Cerebellar cortex (tissue), 1 donor: ENCODE results near the gene KRTAP4-6.
"Not testable (repeated sequence)": the region's sequence is repeated elsewhere in the genome, so short reads cannot be mapped to it uniquely, and the experiment has no call there.

Source experiments
- DNase-seq: peaks from one replicate; pipeline ENCODE4 v3.0.0-alpha.2; 2015; ENCODE audit warnings: low spot score

KRTAP4-6 gene

DNA sequence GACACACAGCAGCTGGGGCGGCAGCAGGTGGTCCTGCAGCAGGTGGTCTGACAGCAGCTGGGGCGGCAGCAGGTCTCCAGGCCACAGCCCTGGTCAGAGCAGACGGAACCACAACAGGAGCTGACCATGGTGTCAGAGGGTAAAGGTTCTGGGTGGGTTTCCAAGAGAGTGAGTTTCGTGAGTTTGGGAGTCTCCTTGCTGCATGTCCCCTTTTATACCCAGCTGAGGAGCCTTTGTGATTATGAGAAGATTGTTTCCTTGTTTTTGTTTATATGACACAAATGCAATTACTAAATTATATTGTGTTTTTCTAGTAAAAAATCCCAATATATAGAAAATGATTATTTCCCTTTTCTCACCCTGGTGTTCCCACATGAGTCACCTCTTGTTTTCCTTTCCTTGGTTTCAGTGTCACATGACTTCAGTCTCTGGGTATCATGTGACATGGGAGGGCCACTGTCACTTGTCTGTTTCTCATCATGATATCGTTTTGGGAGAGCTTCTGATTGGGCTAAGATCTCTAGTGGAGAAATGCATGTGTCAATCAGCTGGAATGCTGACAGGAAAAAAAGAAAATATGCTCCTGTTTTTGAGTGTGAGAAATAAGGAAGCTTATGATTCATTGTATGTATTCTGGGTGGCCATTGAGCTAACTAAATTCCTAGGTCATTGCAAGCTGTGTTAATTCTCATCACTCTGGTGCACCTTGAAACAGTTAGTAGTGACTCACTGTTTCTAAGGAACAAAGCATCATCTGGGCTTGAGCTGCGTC lies at the start of gene KRTAP4-6:
KRTAP4-6 (minus strand) TSS at position 185 of the 772 bp plus-strand sequence; CDS start at position 128, 57 bp downstream.
- DNase-seq: no peak

GRCh38 chr17:41189837-41190318 lies 49.5 kb upstream of the KRTAP4-6 start, which contains the start of gene KRTAP9-1:
Gene KRTAP9-1, plus strand, starts transcription at chr17:41189887. Its CDS starts 0 bp downstream, at chr17:41189887.
- not testable (repeated sequence) for DNase-seq

GRCh38 chr17:41186872-41187271 lies 46.5 kb upstream of the KRTAP4-6 start:
- no peak for DNase-seq

- no peak for DNase-seq
Measured at GRCh38 chr17:41185001-41185400, 44.7 kb upstream of the KRTAP4-6 start.

GRCh38 chr17:41184480-41184961 lies 44.2 kb upstream of the KRTAP4-6 start, which contains the start of gene KRTAP4-1:
Gene KRTAP4-1, minus strand, starts transcription at chr17:41184911. Its CDS starts 57 bp downstream, at chr17:41184854.
- no peak for DNase-seq

DNA sequence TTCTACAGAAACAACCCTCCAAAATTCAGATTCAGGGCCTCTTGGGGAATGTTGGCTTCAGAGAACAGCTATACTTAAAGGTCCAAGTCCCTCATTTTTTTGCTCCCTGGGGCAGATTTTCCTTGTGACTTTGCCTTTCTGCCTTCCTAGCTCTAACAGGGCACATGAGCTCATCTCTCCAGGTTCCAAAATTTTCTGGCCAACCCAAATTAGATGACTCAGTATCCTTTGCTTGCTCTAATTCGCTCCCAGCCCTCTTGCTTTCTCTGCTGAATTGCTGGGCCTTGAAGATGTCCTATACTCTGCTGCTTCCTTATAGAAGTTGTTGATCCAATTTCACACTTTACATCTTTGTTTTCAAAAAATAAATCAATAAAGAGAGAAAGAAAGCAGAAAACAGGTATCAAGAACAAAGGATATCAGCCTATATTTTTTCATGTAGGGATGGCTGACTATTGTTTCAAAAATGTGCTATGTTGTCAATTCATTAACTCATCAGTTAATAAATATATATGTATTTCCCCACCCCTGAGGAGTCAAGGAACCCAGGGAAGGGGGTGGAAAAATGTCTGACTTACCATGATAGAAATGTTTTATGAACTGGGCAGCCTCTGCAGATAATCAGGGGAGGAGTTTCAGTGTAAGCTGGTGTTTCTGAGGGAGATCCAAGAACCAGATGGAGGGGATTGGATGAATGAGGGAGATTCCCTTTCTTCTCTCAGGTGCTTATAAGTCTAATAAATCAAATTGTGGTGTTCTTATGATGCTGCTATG lies 38.7 kb upstream of the KRTAP4-6 start:
- DNase-seq: no peak

DNA sequence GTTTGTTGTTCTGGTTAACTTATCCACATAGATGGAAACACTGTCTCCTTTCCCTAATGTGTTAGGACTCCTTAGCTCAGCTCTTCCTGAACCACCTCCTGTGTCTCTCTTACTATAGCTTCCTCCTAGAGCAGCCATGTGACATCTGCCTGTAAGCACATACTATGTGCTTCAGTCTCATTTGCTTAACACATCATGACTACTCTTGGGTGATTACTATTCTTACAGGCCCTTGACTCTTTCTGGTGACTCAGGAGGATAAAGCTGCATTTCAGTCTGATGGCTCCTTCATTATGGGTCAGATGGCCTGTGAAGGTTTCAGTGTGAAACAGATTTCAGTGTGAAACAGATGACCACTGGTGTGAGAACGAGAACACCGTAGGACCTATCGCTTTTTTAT lies 38.0 kb upstream of the KRTAP4-6 start:
- no peak for DNase-seq

DNA sequence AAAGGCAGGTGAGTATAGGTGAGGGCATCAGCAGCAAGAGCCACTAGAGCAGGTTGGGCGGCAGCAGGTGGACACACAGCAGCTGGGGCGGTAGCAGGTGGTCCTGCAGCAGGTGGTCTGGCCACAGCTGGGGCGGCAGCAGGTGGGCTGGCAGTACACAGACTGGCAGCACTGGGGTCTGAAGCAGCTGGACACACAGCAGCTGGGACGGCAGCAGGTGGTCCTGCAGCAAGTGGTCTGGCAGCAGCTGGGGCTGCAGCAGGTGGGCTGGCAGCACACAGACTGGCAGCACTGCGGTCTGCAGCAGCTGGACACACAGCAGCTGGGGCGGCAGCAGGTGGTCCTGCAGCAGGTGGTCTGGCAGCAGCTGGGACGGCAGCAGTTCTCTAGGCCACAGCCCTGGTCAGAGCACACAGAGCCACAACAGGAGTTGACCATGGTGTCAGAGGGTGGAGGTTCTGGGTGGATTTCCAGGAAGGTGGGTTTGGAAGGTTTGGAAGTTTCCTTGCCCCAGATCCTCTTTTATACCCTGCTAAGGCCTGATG lies 37.5 kb upstream of the KRTAP4-6 start, which contains the start of gene KRTAP4-2:
KRTAP4-2 (minus strand) TSS at position 495 of the 545 bp plus-strand sequence; CDS start at position 438, 57 bp downstream.
- DNase-seq: no peak

DNA sequence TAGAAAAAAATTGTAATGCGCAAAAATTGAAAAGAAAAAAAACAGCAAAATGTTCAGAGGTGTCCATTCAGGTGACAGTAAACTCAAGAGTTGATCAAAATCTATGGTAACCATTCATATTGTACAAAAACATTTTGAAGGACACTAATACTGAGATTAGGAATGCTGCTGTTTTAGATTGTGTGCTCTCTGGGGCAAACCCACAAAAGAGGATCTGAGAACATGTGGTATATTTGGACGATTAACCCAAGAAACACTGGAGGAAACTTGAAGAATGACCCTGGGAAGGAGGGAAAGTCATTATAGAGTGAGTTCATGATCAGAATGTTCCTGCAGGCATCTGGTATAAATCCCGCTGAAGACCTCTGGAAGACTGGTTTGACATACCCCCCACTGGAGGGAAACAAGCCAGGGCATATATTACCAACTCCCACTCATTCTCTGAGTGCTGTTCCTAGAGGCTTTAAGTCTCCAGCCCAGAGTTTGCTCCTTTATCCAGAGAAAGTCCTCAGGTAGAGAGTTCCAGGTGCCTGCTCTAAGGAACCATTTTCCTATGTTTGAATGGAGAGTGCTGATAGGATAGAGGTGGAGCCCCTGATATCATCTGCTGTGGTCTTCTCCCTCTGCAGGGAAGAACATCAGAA lies 36.5 kb upstream of the KRTAP4-6 start:
- DNase-seq: no peak

- no peak for DNase-seq
Measured at GRCh38 chr17:41171886-41172285, 31.5 kb upstream of the KRTAP4-6 start.

- DNase-seq: no peak
Measured at GRCh38 chr17:41168121-41168520, 27.8 kb upstream of the KRTAP4-6 start, which contains the start of gene KRTAP4-3. Gene KRTAP4-3, minus strand, starts transcription at chr17:41168221. Its CDS starts 49 bp downstream, at chr17:41168172.

GRCh38 chr17:41167561-41167960 lies 27.2 kb upstream of the KRTAP4-6 start:
- no peak for DNase-seq

GRCh38 chr17:41163828-41164227 lies 23.5 kb upstream of the KRTAP4-6 start:
- DNase-seq: no peak

DNA sequence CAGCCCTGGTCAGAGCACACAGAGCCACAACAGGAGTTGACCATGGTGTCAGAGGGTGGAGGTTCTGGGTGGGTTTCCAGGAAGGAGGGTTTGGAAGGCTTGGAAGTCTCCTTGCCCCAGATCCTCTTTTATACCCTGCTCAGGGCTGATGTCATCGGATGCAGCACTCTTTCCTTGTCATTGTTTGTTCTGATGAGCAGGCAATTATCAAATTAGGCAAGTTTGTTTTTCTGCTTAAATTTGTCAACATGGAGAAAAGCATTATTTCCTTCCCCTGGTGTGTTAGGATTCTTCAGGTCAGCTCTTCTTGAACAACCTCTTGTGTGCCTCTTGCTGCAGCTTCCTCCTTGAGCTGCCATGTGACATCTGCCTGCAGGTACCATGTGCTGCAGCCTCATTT lies 20.3 kb upstream of the KRTAP4-6 start, which contains the start of gene KRTAP4-4:
KRTAP4-4 (minus strand) TSS at position 101 of the 400 bp plus-strand sequence; CDS start at position 44, 57 bp downstream.
- DNase-seq: no peak

DNA sequence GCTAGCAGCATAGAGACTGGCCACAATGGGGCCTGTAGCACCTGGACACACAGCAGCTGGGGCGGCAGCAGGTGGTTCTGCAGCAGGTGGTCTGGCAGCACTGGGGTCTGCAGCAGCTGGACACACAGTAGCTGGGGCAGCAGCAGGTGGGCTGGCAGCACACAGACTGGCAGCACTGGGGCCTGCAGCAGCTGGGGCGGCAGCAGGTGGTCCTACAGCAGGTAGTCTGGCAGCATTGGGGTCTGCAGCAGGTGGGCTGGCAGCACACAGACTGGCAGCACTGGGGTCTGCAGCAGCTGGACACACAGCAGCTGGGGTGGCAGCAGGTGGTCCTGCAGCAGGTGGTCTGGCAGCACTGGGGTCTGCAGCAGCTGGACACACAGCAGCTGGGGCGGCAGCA lies 19.8 kb upstream of the KRTAP4-6 start:
- not testable (repeated sequence) for DNase-seq

DNA sequence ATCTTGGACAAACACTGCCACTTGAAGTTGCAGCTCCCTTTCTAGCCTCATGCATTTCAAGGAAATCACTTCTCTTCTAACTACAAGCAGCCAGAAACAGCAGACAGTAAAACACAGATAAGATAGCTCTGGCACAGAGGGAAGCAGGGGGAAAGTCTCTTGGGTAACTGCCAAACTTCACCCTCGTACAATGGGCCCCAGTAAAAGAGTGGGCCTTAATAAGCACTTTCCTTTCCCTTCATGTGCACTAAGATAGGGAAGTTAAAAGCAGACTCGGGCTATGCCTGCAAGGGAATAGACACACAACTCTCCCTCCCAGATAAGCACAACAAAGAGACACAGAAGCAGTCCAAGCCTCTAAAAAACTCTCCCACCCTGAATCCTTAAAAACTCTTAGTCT lies 13.5 kb upstream of the KRTAP4-6 start:
- no peak for DNase-seq

GRCh38 chr17:41151525-41151924 lies 11.2 kb upstream of the KRTAP4-6 start:
- no peak for DNase-seq

DNA sequence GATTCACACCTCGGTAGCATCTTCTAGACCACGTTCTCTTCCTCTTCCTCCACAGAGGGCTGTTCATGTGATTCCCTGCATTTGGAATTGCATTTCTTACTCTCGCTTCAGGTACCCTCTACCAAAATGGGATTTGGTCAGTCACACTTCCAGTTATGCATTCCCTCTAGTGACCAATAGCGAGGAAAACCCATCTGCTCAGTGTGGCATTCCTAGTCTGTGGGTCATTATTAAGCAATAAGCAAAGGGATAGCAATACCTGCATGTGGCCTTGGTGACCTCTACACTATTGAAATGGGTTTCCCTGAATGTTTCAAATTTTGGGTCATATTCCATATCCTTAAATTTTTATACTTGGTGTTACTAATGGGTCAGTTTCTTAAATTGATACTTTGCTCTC lies 9.7 kb upstream of the KRTAP4-6 start:
- no peak for DNase-seq

DNA sequence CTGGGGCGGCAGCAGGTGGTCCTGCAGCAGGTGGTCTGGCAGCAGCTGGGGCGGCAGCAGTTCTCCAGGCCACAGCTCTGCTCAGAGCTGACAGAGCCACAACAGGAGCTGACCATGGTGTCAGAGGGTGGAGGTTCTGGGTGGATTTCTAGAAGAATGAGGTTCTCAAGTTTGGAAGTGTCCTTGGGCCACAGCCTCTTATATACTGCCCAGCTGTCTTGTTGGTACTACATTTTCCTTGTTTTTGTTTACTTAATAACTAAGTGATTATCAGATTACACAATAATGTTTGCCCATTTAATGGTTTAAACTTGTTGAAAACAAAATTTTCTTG lies 9.3 kb upstream of the KRTAP4-6 start, which contains the start of gene KRTAP4-5:
KRTAP4-5 (minus strand) TSS at position 174 of the 334 bp plus-strand sequence; CDS start at position 116, 58 bp downstream.
- DNase-seq: no peak

DNA sequence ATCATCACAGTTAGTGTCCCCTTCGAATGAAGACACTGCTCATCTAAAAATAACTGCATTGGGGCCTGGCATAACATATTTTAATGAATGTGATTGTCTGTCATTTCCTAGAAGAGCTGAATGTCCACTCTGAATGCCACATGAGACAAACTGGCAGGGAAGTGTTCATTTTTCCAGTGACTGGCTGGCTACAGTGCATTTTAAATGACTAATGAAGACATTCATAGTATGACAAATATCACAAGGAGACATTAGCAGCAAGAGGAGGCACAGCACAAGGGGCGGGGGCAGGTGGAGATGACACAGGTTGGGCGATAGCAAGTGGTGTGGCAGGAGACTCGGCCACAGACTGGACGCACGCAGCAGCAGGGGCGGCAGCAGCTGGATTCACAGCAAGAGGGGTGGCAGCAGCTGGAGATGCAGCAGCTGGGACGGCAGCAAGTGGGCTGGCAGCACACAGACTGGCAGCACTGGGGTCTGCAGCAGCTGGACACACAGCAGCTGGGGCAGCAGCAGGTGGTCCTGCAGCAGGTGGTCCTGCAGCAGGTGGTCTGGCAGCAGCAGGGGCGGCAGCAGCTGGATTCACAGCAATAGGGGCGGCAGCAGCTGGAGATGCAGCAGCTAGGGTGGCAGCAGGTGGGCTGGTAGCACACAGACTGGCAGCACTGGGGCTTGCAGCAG lies 8.8 kb upstream of the KRTAP4-6 start:
- DNase-seq: not testable (repeated sequence)
